H1 (cell line): Measurements from ENCODE around the gene ANK3. TPM values are rescaled to one million over a fixed set of nuclear protein-coding genes. Genes with fewer than 3 reads are reported as not detected.

Source experiments
- CTCF ChIA-PET: fragments of 300-600 bp; sonication (Branson Sonifier 250); formaldehyde crosslinking; loops from one replicate; lab custom pipeline; 2021; ENCODE audit not compliant: partially characterized antibody; lab: Charles Lee
- POLR2A ChIA-PET: fragments of 300-600 bp; sonication (Branson Sonifier 250); formaldehyde crosslinking; loops from one replicate; lab custom pipeline; 2021; ENCODE audit warnings: inconsistent platforms; ENCODE audit not compliant: partially characterized antibody; lab: Charles Lee
- DNase-seq, 2 experiments: peaks; one replicate each; pipeline versions ENCODE4 v3.0.0 to v3.0.0-alpha.2; 2010 to 2022; ENCODE audit warnings: low spot score in 2 of 2, low read depth in 1 of 2, mixed read lengths in 1 of 2
- FAIRE-seq: peaks from 2 replicates; lab custom pipeline; 2011; peaks lifted over from hg19 to GRCh38; lab: Jason Lieb, UNC
- H2AFZ ChIP-seq: 2 replicates; pipeline ENCODE4 v1.8.1; 2012; ENCODE audit warnings: low read length, inconsistent platforms
- H2AK5ac ChIP-seq: 2 replicates; pipeline ENCODE4 v1.6.1; 2013; ENCODE audit warnings: low read depth, low read length
- H2BK120ac ChIP-seq: replicated peaks from 2 replicates; pipeline ENCODE3; 2013; ENCODE audit warnings: low read depth, low read length, inconsistent platforms
- H2BK12ac ChIP-seq: 2 replicates; pipeline ENCODE4 v1.6.1; 2013; ENCODE audit warnings: low read depth, low read length
- H2BK15ac ChIP-seq: 2 replicates; pipeline ENCODE4 v1.6.1; 2013; ENCODE audit warnings: low read length
- H2BK20ac ChIP-seq: 2 replicates; pipeline ENCODE4 v1.6.1; 2013; ENCODE audit warnings: low read length
- H2BK5ac ChIP-seq: 2 replicates; pipeline ENCODE4 v1.6.1; 2013; ENCODE audit warnings: low read depth, low read length
- H3K14ac ChIP-seq: 2 replicates; pipeline ENCODE4 v1.6.1; 2013; ENCODE audit warnings: inconsistent platforms; ENCODE audit not compliant: insufficient read length
- H3K18ac ChIP-seq: 2 replicates; pipeline ENCODE4 v1.6.1; 2013; ENCODE audit warnings: low read length; ENCODE audit errors: extremely low read depth
- H3K23ac ChIP-seq: 2 replicates; pipeline ENCODE4 v1.6.1; 2013; ENCODE audit warnings: inconsistent platforms; ENCODE audit not compliant: insufficient read length
- H3K23me2 ChIP-seq: 2 replicates; pipeline ENCODE4 v1.6.1; 2013; ENCODE audit warnings: low read depth, low read length
- H3K27ac ChIP-seq: 2 replicates; pipeline ENCODE4 v1.6.1; 2011; ENCODE audit warnings: low read depth, low read length, inconsistent platforms
- H3K27me3 ChIP-seq, 4 experiments: replicated peaks in 1 of 4; 1 replicate in 1 of 4; 2 replicates in 3 of 4; pipeline versions ENCODE4 v1.6.1 to v1.8.1; 2011 to 2013; ENCODE audit warnings: low read length in 3 of 4, mild to moderate bottlenecking in 3 of 4, inconsistent platforms in 2 of 4, mixed read lengths in 2 of 4, moderate library complexity in 1 of 4; ENCODE audit not compliant: control insufficient read depth in 3 of 4, insufficient read depth in 3 of 4; ENCODE audit errors: extremely low read depth in 1 of 4
- H3K36me3 ChIP-seq, 4 experiments: 2 replicates each; pipeline versions ENCODE4 v1.6.1 to v1.8.1; 2011 to 2013; ENCODE audit warnings: mild to moderate bottlenecking in 4 of 4, low read length in 3 of 4, moderate library complexity in 2 of 4, control low read depth in 1 of 4, inconsistent platforms in 1 of 4; ENCODE audit not compliant: insufficient read depth in 4 of 4, control insufficient read depth in 2 of 4
- H3K4ac ChIP-seq: replicated peaks from 2 replicates; pipeline ENCODE3; 2013; ENCODE audit warnings: low read length, low read depth, mixed read lengths, inconsistent platforms; ENCODE audit not compliant: insufficient read length
- H3K4me1 ChIP-seq, 4 experiments: replicated peaks in 1 of 4; 1 replicate in 1 of 4; 2 replicates in 3 of 4; pipeline versions ENCODE4 v1.6.1 to v1.8.1; 2011 to 2013; ENCODE audit warnings: low read length in 3 of 4, inconsistent platforms in 2 of 4, mixed read lengths in 1 of 4; ENCODE audit not compliant: insufficient read depth in 4 of 4, control insufficient read depth in 3 of 4
- H3K4me2 ChIP-seq, 2 experiments: 2 replicates each; pipeline versions ENCODE4 v1.6.1 to v1.8.1; 2011 to 2013; ENCODE audit warnings: low read depth in 2 of 2, low read length in 2 of 2, control low read depth in 1 of 2, inconsistent platforms in 1 of 2, mild to moderate bottlenecking in 1 of 2; ENCODE audit not compliant: insufficient read depth in 1 of 2
- H3K4me3 ChIP-seq, 4 experiments: fragments of 200-600, 300-600 bp in 1 of 4; sonication (generic), shearing (Covaris generic), sonication (Bioruptor Twin) in 1 of 4; 2 replicates each; pipeline versions ENCODE4 v1.5.1 to v1.8.1; 2011 to 2016; ENCODE audit warnings: low read length in 4 of 4, low read depth in 3 of 4, control low read depth in 2 of 4, inconsistent platforms in 2 of 4, mild to moderate bottlenecking in 2 of 4, mixed read lengths in 1 of 4, moderate library complexity in 1 of 4; ENCODE audit not compliant: insufficient read depth in 2 of 4; ENCODE audit errors: extremely low read depth in 1 of 4
- H3K56ac ChIP-seq: replicated peaks from 2 replicates; pipeline ENCODE3; 2013; ENCODE audit warnings: low read depth, mild to moderate bottlenecking, mixed read lengths, low read length, inconsistent platforms; ENCODE audit not compliant: insufficient read length
- H3K79me1 ChIP-seq: 2 replicates; pipeline ENCODE4 v1.6.1; 2013; ENCODE audit warnings: low read depth, low read length, control low read depth
- H3K79me2 ChIP-seq, 2 experiments: 2 replicates each; pipeline versions ENCODE4 v1.6.1 to v1.8.1; 2012 to 2013; ENCODE audit warnings: low read length in 2 of 2, mild to moderate bottlenecking in 2 of 2, inconsistent platforms in 1 of 2; ENCODE audit not compliant: insufficient read depth in 2 of 2, control insufficient read depth in 1 of 2
- H3K9ac ChIP-seq, 4 experiments: replicated peaks in 1 of 4; 1 replicate in 1 of 4; 2 replicates in 3 of 4; pipeline versions ENCODE4 v1.6.1 to v1.8.1; 2011 to 2013; ENCODE audit warnings: low read depth in 3 of 4, low read length in 3 of 4, control low read depth in 2 of 4, mild to moderate bottlenecking in 2 of 4, moderate library complexity in 2 of 4, inconsistent platforms in 1 of 4; ENCODE audit errors: extremely low read depth in 1 of 4
- H3K9me3 ChIP-seq, 2 experiments: 2 replicates each; pipeline versions ENCODE4 v1.6.1 to v1.8.1; 2012 to 2013; ENCODE audit warnings: mild to moderate bottlenecking in 2 of 2, moderate library complexity in 2 of 2, control low read depth in 1 of 2, inconsistent platforms in 1 of 2, low read depth in 1 of 2, low read length in 1 of 2, mixed read lengths in 1 of 2; ENCODE audit not compliant: insufficient read depth in 2 of 2
- H4K20me1 ChIP-seq, 2 experiments: replicated peaks in 1 of 2; 2 replicates each; pipeline versions ENCODE3 to v1.8.1; 2011 to 2013; ENCODE audit warnings: inconsistent platforms in 2 of 2, low read length in 2 of 2, mild to moderate bottlenecking in 1 of 2; ENCODE audit not compliant: insufficient read depth in 2 of 2, control insufficient read depth in 1 of 2
- H4K5ac ChIP-seq: 2 replicates; pipeline ENCODE4 v1.6.1; 2013; ENCODE audit warnings: low read length, low read depth, mixed read lengths, inconsistent platforms; ENCODE audit not compliant: insufficient read length
- H4K8ac ChIP-seq: 2 replicates; pipeline ENCODE4 v1.8.0; 2013; ENCODE audit warnings: mild to moderate bottlenecking, moderate library complexity, low read length, inconsistent platforms; ENCODE audit not compliant: insufficient read depth; ENCODE audit errors: extremely low read depth
- H4K91ac ChIP-seq: replicated peaks from 2 replicates; pipeline ENCODE3; 2013; ENCODE audit warnings: low read length, mixed read lengths, inconsistent platforms; ENCODE audit not compliant: insufficient read length
- CTBP2 ChIP-seq: IDR thresholded peaks from 2 replicates; pipeline ENCODE4 v1.7.0; 2011; ENCODE audit warnings: borderline replicate concordance, mild to moderate bottlenecking, moderate library complexity, mixed read lengths, low read length; ENCODE audit not compliant: insufficient read depth, insufficient read length
- E2F6 ChIP-seq: IDR thresholded peaks from 2 replicates; pipeline ENCODE4 v1.6.1; 2012; ENCODE audit warnings: inconsistent platforms
- GABPA ChIP-seq: IDR thresholded peaks from 2 replicates; pipeline ENCODE4 v1.6.1; 2011; ENCODE audit warnings: mild to moderate bottlenecking, low read length, moderate library complexity, borderline replicate concordance; ENCODE audit not compliant: insufficient read depth
- JUND ChIP-seq: IDR thresholded peaks from 2 replicates; pipeline ENCODE4 v1.6.1; 2011; ENCODE audit warnings: mild to moderate bottlenecking, improper control_type of control experiment, low read length
- NANOG ChIP-seq: IDR thresholded peaks from 2 replicates; pipeline ENCODE4 v1.6.1; 2011; ENCODE audit warnings: low read length, low read depth, mild to moderate bottlenecking, inconsistent platforms; ENCODE audit not compliant: insufficient read depth, poor library complexity, severe bottlenecking
- POLR2AphosphoS5 ChIP-seq: IDR thresholded peaks from 2 replicates; pipeline ENCODE4 v1.6.1; 2011; ENCODE audit warnings: low read depth, low read length
- SIX5 ChIP-seq: IDR thresholded peaks from 2 replicates; pipeline ENCODE4 v1.6.1; 2011; ENCODE audit warnings: mild to moderate bottlenecking, low read depth, low read length
- TBP ChIP-seq: IDR thresholded peaks from 2 replicates; pipeline ENCODE4 v1.6.1; 2011; ENCODE audit warnings: low read depth, low read length, improper control_type of control experiment
- WGBS, 2 experiments: shearing (Covaris generic) in 1 of 2; methylation state at CpG; one replicate each; pipeline versions ENCODE4 v1.1.6 to v1.1.7; 2013 to 2015; ENCODE audit warnings: low lambda C conversion rate in 2 of 2, mixed read lengths in 2 of 2, inconsistent platforms in 1 of 2, low coverage in 1 of 2, missing lambda C conversion rate in 1 of 2; ENCODE audit not compliant: insufficient replicate concordance in 2 of 2, insufficient coverage in 1 of 2, insufficient read length in 1 of 2; ENCODE audit errors: extremely low coverage in 1 of 2, missing lambda C conversion rate in 1 of 2; 5-methylcytosine and 5-hydroxymethylcytosine counted together
- polyA plus RNA-seq, 7 experiments: library from polyadenylated mRNA; depleted of rRNA in 3 of 7; stranded (reverse) in 5 of 7; unstranded in 2 of 7; fragments of >200 nt in 5 of 7; fragments of 200-250 nt in 2 of 7; gene quantifications; 1 replicate in 5 of 7; 2 replicates in 1 of 7; 4 replicates in 1 of 7; pipeline versions ENCODE4 v1.2.1 to v1.2.3, GENCODE V29; 2011 to 2013; ENCODE audit warnings: missing spikeins in 2 of 7, mixed read lengths in 2 of 7
- total RNA-seq: library from RNA; stranded (reverse); fragmentation: NEBNext Ultra II Directional; extraction: Animal tissue kit (Norgen Biotek cat#: 25700); gene quantifications from 2 replicates; pipeline ENCODE4 v1.2.1, GENCODE V29; 2021

ANK3 gene
- total and polyA plus RNA-seq, 2 of the 8 experiments (the other 6 are each of a cell fraction or from before 2014, with no cell fraction given), result 18.1 to 67.9 TPM

GRCh38 chr10:60200682-60201053 is 189.0 kb downstream of the ANK3 start:
- CTCF ChIA-PET, result interaction anchor here (0.6 to 5.0 kb wide), 9 partner anchors 7 to 234 kb away, joined by 3 to 18 read pairs (median 4); no protein-coding TSS in a partner anchor
- WGBS, 2 experiments, result 88% methylated on average over 1 of the region's 1 CpG; no CpG with 5 or more reads in 1 of the 2 experiments
- FAIRE-seq, result no peak

More at GRCh38 chr10:60200682-60201053, 189.0 kb downstream of the ANK3 start:
- Histone ChIP-seq H4K20me1 (no peaks in the 10 kb centered on the region), H3K14ac (no peak overlapping the region), H4K5ac (no peak overlapping the region), H3K23me2 (no peaks in the 10 kb centered on the region), H3K4me1 (no peaks in the 10 kb centered on the region), H2BK15ac (no peak overlapping the region), H4K8ac (no peak overlapping the region), H3K4me2 (no peak overlapping the region), H3K27me3 (no peaks in the 10 kb centered on the region), H4K91ac (no peak overlapping the region), H3K18ac (no peak overlapping the region), H3K9ac (no peak overlapping the region), H3K4me3 (no peak overlapping the region), H3K36me3 (no peaks in the 10 kb centered on the region), H2BK120ac (no peak overlapping the region), H2BK12ac (no peak overlapping the region), H3K23ac (no peak overlapping the region), H2BK20ac (no peak overlapping the region), H3K4ac (no peak overlapping the region), H3K79me2 (no peaks in the 10 kb centered on the region), H3K79me1 (no peaks in the 10 kb centered on the region), H3K56ac (no peak overlapping the region), H2AK5ac (no peak overlapping the region), H3K9me3 (no peaks in the 10 kb centered on the region), H2AFZ (no peak overlapping the region), H2BK5ac (no peak overlapping the region), H3K27ac (no peak overlapping the region)
- no peak for TF ChIP-seq NANOG
- TF ChIP-seq E2F6, result no peak
- no peak for TF ChIP-seq TBP
- no peak for TF ChIP-seq POLR2AphosphoS5
- TF ChIP-seq JUND, result no peak
- TF ChIP-seq CTBP2, result no peak
- no peak for TF ChIP-seq SIX5
- no peak for TF ChIP-seq GABPA
- POLR2A ChIA-PET, result no interaction called here
- no peak for DNase-seq
